H1 (cell line): ENCODE measurements around the gene OTOP3. TPM values are rescaled to one million over a fixed set of nuclear protein-coding genes. Genes with fewer than 3 reads are reported as not detected.

Source experiments
- CTCF ChIA-PET: fragments of 300-600 bp; sonication (Branson Sonifier 250); formaldehyde crosslinking; loops from one replicate; lab custom pipeline; 2021; ENCODE audit not compliant: partially characterized antibody; lab: Charles Lee
- POLR2A ChIA-PET: fragments of 300-600 bp; sonication (Branson Sonifier 250); formaldehyde crosslinking; loops from one replicate; lab custom pipeline; 2021; ENCODE audit warnings: inconsistent platforms; ENCODE audit not compliant: partially characterized antibody; lab: Charles Lee
- DNase-seq, 2 experiments: peaks; one replicate each; pipeline versions ENCODE4 v3.0.0 to v3.0.0-alpha.2; 2010 to 2022; ENCODE audit warnings: low spot score in 2 of 2, low read depth in 1 of 2, mixed read lengths in 1 of 2
- FAIRE-seq: peaks from 2 replicates; lab custom pipeline; 2011; peaks lifted over from hg19 to GRCh38; lab: Jason Lieb, UNC
- H2AFZ ChIP-seq: 2 replicates; pipeline ENCODE4 v1.8.1; 2012; ENCODE audit warnings: low read length, inconsistent platforms
- H2AK5ac ChIP-seq: 2 replicates; pipeline ENCODE4 v1.6.1; 2013; ENCODE audit warnings: low read depth, low read length
- H2BK120ac ChIP-seq: replicated peaks from 2 replicates; pipeline ENCODE3; 2013; ENCODE audit warnings: low read depth, low read length, inconsistent platforms
- H2BK12ac ChIP-seq: 2 replicates; pipeline ENCODE4 v1.6.1; 2013; ENCODE audit warnings: low read depth, low read length
- H2BK15ac ChIP-seq: 2 replicates; pipeline ENCODE4 v1.6.1; 2013; ENCODE audit warnings: low read length
- H2BK20ac ChIP-seq: 2 replicates; pipeline ENCODE4 v1.6.1; 2013; ENCODE audit warnings: low read length
- H2BK5ac ChIP-seq: 2 replicates; pipeline ENCODE4 v1.6.1; 2013; ENCODE audit warnings: low read depth, low read length
- H3K14ac ChIP-seq: 2 replicates; pipeline ENCODE4 v1.6.1; 2013; ENCODE audit warnings: inconsistent platforms; ENCODE audit not compliant: insufficient read length
- H3K18ac ChIP-seq: 2 replicates; pipeline ENCODE4 v1.6.1; 2013; ENCODE audit warnings: low read length; ENCODE audit errors: extremely low read depth
- H3K23ac ChIP-seq: 2 replicates; pipeline ENCODE4 v1.6.1; 2013; ENCODE audit warnings: inconsistent platforms; ENCODE audit not compliant: insufficient read length
- H3K23me2 ChIP-seq: 2 replicates; pipeline ENCODE4 v1.6.1; 2013; ENCODE audit warnings: low read depth, low read length
- H3K27ac ChIP-seq: 2 replicates; pipeline ENCODE4 v1.6.1; 2011; ENCODE audit warnings: low read depth, low read length, inconsistent platforms
- H3K27me3 ChIP-seq, 4 experiments: replicated peaks in 1 of 4; 1 replicate in 1 of 4; 2 replicates in 3 of 4; pipeline versions ENCODE4 v1.6.1 to v1.8.1; 2011 to 2013; ENCODE audit warnings: low read length in 3 of 4, mild to moderate bottlenecking in 3 of 4, inconsistent platforms in 2 of 4, mixed read lengths in 2 of 4, moderate library complexity in 1 of 4; ENCODE audit not compliant: control insufficient read depth in 3 of 4, insufficient read depth in 3 of 4; ENCODE audit errors: extremely low read depth in 1 of 4
- H3K36me3 ChIP-seq, 4 experiments: 2 replicates each; pipeline versions ENCODE4 v1.6.1 to v1.8.1; 2011 to 2013; ENCODE audit warnings: mild to moderate bottlenecking in 4 of 4, low read length in 3 of 4, moderate library complexity in 2 of 4, control low read depth in 1 of 4, inconsistent platforms in 1 of 4; ENCODE audit not compliant: insufficient read depth in 4 of 4, control insufficient read depth in 2 of 4
- H3K4ac ChIP-seq: replicated peaks from 2 replicates; pipeline ENCODE3; 2013; ENCODE audit warnings: low read length, low read depth, mixed read lengths, inconsistent platforms; ENCODE audit not compliant: insufficient read length
- H3K4me1 ChIP-seq, 4 experiments: replicated peaks in 1 of 4; 1 replicate in 1 of 4; 2 replicates in 3 of 4; pipeline versions ENCODE4 v1.6.1 to v1.8.1; 2011 to 2013; ENCODE audit warnings: low read length in 3 of 4, inconsistent platforms in 2 of 4, mixed read lengths in 1 of 4; ENCODE audit not compliant: insufficient read depth in 4 of 4, control insufficient read depth in 3 of 4
- H3K4me2 ChIP-seq, 2 experiments: 2 replicates each; pipeline versions ENCODE4 v1.6.1 to v1.8.1; 2011 to 2013; ENCODE audit warnings: low read depth in 2 of 2, low read length in 2 of 2, control low read depth in 1 of 2, inconsistent platforms in 1 of 2, mild to moderate bottlenecking in 1 of 2; ENCODE audit not compliant: insufficient read depth in 1 of 2
- H3K4me3 ChIP-seq, 4 experiments: fragments of 200-600, 300-600 bp in 1 of 4; sonication (generic), shearing (Covaris generic), sonication (Bioruptor Twin) in 1 of 4; 2 replicates each; pipeline versions ENCODE4 v1.5.1 to v1.8.1; 2011 to 2016; ENCODE audit warnings: low read length in 4 of 4, low read depth in 3 of 4, control low read depth in 2 of 4, inconsistent platforms in 2 of 4, mild to moderate bottlenecking in 2 of 4, mixed read lengths in 1 of 4, moderate library complexity in 1 of 4; ENCODE audit not compliant: insufficient read depth in 2 of 4; ENCODE audit errors: extremely low read depth in 1 of 4
- H3K56ac ChIP-seq: replicated peaks from 2 replicates; pipeline ENCODE3; 2013; ENCODE audit warnings: low read depth, mild to moderate bottlenecking, mixed read lengths, low read length, inconsistent platforms; ENCODE audit not compliant: insufficient read length
- H3K79me1 ChIP-seq: 2 replicates; pipeline ENCODE4 v1.6.1; 2013; ENCODE audit warnings: low read depth, low read length, control low read depth
- H3K79me2 ChIP-seq, 2 experiments: 2 replicates each; pipeline versions ENCODE4 v1.6.1 to v1.8.1; 2012 to 2013; ENCODE audit warnings: low read length in 2 of 2, mild to moderate bottlenecking in 2 of 2, inconsistent platforms in 1 of 2; ENCODE audit not compliant: insufficient read depth in 2 of 2, control insufficient read depth in 1 of 2
- H3K9ac ChIP-seq, 4 experiments: replicated peaks in 1 of 4; 1 replicate in 1 of 4; 2 replicates in 3 of 4; pipeline versions ENCODE4 v1.6.1 to v1.8.1; 2011 to 2013; ENCODE audit warnings: low read depth in 3 of 4, low read length in 3 of 4, control low read depth in 2 of 4, mild to moderate bottlenecking in 2 of 4, moderate library complexity in 2 of 4, inconsistent platforms in 1 of 4; ENCODE audit errors: extremely low read depth in 1 of 4
- H3K9me3 ChIP-seq, 2 experiments: 2 replicates each; pipeline versions ENCODE4 v1.6.1 to v1.8.1; 2012 to 2013; ENCODE audit warnings: mild to moderate bottlenecking in 2 of 2, moderate library complexity in 2 of 2, control low read depth in 1 of 2, inconsistent platforms in 1 of 2, low read depth in 1 of 2, low read length in 1 of 2, mixed read lengths in 1 of 2; ENCODE audit not compliant: insufficient read depth in 2 of 2
- H4K20me1 ChIP-seq, 2 experiments: replicated peaks in 1 of 2; 2 replicates each; pipeline versions ENCODE3 to v1.8.1; 2011 to 2013; ENCODE audit warnings: inconsistent platforms in 2 of 2, low read length in 2 of 2, mild to moderate bottlenecking in 1 of 2; ENCODE audit not compliant: insufficient read depth in 2 of 2, control insufficient read depth in 1 of 2
- H4K5ac ChIP-seq: 2 replicates; pipeline ENCODE4 v1.6.1; 2013; ENCODE audit warnings: low read length, low read depth, mixed read lengths, inconsistent platforms; ENCODE audit not compliant: insufficient read length
- H4K8ac ChIP-seq: 2 replicates; pipeline ENCODE4 v1.8.0; 2013; ENCODE audit warnings: mild to moderate bottlenecking, moderate library complexity, low read length, inconsistent platforms; ENCODE audit not compliant: insufficient read depth; ENCODE audit errors: extremely low read depth
- H4K91ac ChIP-seq: replicated peaks from 2 replicates; pipeline ENCODE3; 2013; ENCODE audit warnings: low read length, mixed read lengths, inconsistent platforms; ENCODE audit not compliant: insufficient read length
- ASH2L ChIP-seq: fragments of 200-600, 300-600 bp; sonication (generic); IDR thresholded peaks from one replicate; pipeline ENCODE4 v1.7.1; 2017; ENCODE audit warnings: low read length
- WGBS, 2 experiments: shearing (Covaris generic) in 1 of 2; methylation state at CpG; one replicate each; pipeline versions ENCODE4 v1.1.6 to v1.1.7; 2013 to 2015; ENCODE audit warnings: low lambda C conversion rate in 2 of 2, mixed read lengths in 2 of 2, inconsistent platforms in 1 of 2, low coverage in 1 of 2, missing lambda C conversion rate in 1 of 2; ENCODE audit not compliant: insufficient replicate concordance in 2 of 2, insufficient coverage in 1 of 2, insufficient read length in 1 of 2; ENCODE audit errors: extremely low coverage in 1 of 2, missing lambda C conversion rate in 1 of 2; 5-methylcytosine and 5-hydroxymethylcytosine counted together
- long read RNA-seq, 2 experiments: library from RNA in 1 of 2; library from capped mRNA in 1 of 2; stranded (forward); transcript quantifications; one replicate each; pipeline ENCODE4 v2.0.0, GENCODE V29; 2021; ENCODE audit warnings: inconsistent platforms in 1 of 2
- polyA minus RNA-seq, 3 experiments: library from RNA; depleted of rRNA, polyadenylated mRNA; stranded (reverse); fragments of >200 nt; gene quantifications; 1 replicate in 2 of 3; 2 replicates in 1 of 3; pipeline ENCODE4 v1.2.3, GENCODE V29; 2011
- polyA plus RNA-seq, 7 experiments: library from polyadenylated mRNA; depleted of rRNA in 3 of 7; stranded (reverse) in 5 of 7; unstranded in 2 of 7; fragments of >200 nt in 5 of 7; fragments of 200-250 nt in 2 of 7; gene quantifications; 1 replicate in 5 of 7; 2 replicates in 1 of 7; 4 replicates in 1 of 7; pipeline versions ENCODE4 v1.2.1 to v1.2.3, GENCODE V29; 2011 to 2013; ENCODE audit warnings: missing spikeins in 2 of 7, mixed read lengths in 2 of 7
- total RNA-seq: library from RNA; stranded (reverse); fragmentation: NEBNext Ultra II Directional; extraction: Animal tissue kit (Norgen Biotek cat#: 25700); gene quantifications from 2 replicates; pipeline ENCODE4 v1.2.1, GENCODE V29; 2021

Gene OTOP3, protein sequence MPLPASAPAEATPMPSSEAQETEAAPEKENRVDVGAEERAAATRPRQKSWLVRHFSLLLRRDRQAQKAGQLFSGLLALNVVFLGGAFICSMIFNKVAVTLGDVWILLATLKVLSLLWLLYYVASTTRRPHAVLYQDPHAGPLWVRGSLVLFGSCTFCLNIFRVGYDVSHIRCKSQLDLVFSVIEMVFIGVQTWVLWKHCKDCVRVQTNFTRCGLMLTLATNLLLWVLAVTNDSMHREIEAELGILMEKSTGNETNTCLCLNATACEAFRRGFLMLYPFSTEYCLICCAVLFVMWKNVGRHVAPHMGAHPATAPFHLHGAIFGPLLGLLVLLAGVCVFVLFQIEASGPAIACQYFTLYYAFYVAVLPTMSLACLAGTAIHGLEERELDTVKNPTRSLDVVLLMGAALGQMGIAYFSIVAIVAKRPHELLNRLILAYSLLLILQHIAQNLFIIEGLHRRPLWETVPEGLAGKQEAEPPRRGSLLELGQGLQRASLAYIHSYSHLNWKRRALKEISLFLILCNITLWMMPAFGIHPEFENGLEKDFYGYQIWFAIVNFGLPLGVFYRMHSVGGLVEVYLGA
- total RNA-seq (not detected in 2 replicates), polyA plus RNA-seq (2011; rRNA removed) (0.05 and 0.09 TPM in 2 replicates), polyA minus RNA-seq (2011; rRNA and poly(A)+ RNA removed) (not detected in 2 replicates)
- polyA plus RNA-seq (2011; cell fraction: cytosol; rRNA removed): 0.04 TPM
- not detected for polyA plus RNA-seq (2011; cell fraction: nucleus; rRNA removed)
- not detected in 4 replicates for polyA plus RNA-seq (2012, experiment 1 of 2)
- not detected for polyA plus RNA-seq (2012, experiment 2 of 2)
- polyA plus RNA-seq (2013, experiment 1 of 2): 0.02 TPM
- polyA plus RNA-seq (2013, experiment 2 of 2): not detected
- not detected for polyA minus RNA-seq (2011; cell fraction: cytosol; rRNA and poly(A)+ RNA removed)
- not detected for polyA minus RNA-seq (2011; cell fraction: nucleus; rRNA and poly(A)+ RNA removed)
- long read RNA-seq, experiment 1: 0 reads
- long read RNA-seq, experiment 2: 0 reads

DNA sequence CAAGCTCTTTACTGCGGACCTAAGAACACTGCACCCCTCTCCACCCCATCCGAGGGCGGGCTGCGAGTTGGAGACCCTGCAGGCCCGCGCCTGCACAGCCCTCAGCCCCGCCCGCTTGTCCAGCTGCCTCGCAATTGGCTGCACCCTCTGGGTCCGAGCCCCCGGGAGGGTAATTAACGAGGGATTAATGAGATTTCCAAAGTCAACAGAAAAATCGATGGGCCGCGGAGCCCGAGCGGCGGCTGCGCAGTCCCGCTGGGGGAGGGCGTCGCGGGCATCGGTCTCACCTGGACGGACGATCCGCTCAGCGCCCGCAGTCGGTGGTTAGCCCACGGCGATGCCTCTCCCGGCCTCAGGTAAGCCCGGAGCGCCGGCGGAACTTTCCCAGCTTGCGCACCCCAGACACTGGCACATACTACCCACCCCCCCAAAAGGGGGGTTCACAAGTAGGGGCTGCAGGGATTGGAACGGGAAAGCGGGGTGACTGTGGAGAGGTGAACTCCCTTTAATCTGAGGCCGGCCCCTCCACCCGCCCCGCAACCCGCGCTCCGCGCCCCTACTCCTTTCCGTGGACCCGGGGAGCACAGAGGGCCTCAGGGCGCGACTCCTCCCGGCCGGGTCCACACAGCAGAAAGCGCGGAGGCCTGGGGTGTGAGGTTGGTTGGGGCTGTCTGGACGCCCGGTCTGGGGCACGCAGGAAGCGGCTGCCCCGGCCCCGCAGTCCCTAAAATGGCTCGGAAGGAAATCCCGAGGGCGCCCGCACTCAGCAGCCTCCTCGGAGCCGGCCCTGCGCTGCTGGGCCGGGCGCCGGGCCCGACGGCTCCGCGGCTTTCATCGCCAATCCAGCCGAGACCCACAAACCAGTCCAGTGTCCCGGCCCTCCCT, at the start of gene OTOP3:
TSS of gene OTOP3 (plus strand) at position 314 of the 885 bp plus-strand sequence. CDS start at position 338, 24 bp downstream.
- no peak within 1 kb of the TSS for H2BK5ac ChIP-seq
- H3K27me3 ChIP-seq: peaks cover 22 to 59% (median 52%) of the 10 kb centered on the region in 4 experiments
- H4K8ac ChIP-seq: no peak within 1 kb of the TSS; the same call in 1 of the 2 replicates
- H3K4me3 ChIP-seq: peak within 1 kb of the TSS; percentile 28 to 54 (median 36)
- 0 out of 2 replicates have a peak within 1 kb of the TSS, but pooled peaks have one; percentile 16 for H2BK15ac ChIP-seq
- no peak within 1 kb of the TSS for H3K9ac ChIP-seq
- H3K79me2 ChIP-seq: no peaks in the 10 kb centered on the region
- peaks cover 0 to 6% (median 5%) of the 10 kb centered on the region in 4 experiments; a peak in 4 of 7 replicates for H3K4me1 ChIP-seq
- WGBS, 2 experiments: 7% methylated on average over 61 of the region's 78 CpGs; no CpG with 5 or more reads in 1 of the 2 experiments
- no peak within 1 kb of the TSS for H3K23ac ChIP-seq
- H2AFZ ChIP-seq: no peak within 1 kb of the TSS
- no peak within 1 kb of the TSS for H3K27ac ChIP-seq
- H3K36me3 ChIP-seq: no peaks in the 10 kb centered on the region
- H4K5ac ChIP-seq: no peak within 1 kb of the TSS
- H3K56ac ChIP-seq: peak within 1 kb of the TSS; percentile 62
- no peaks in the 10 kb centered on the region for H3K9me3 ChIP-seq
- no peak within 1 kb of the TSS for H3K4ac ChIP-seq
- no peak within 1 kb of the TSS for H2BK20ac ChIP-seq
- ChIA-PET POLR2A (interaction anchor here (0.7 to 0.8 kb wide), 2 partner anchors 9 to 71 kb away, joined by 3 to 4 read pairs; no protein-coding TSS in a partner anchor), CTCF (interaction anchor here (0.9 to 49.9 kb wide), 8 partner anchors 9 to 74 kb away, joined by 3 to 1072 read pairs (median 4); partner anchors contain the start of gene OTOP2)
- no peak within 1 kb of the TSS for H2BK12ac ChIP-seq
- no peaks in the 10 kb centered on the region for H3K79me1 ChIP-seq
- H3K4me2 ChIP-seq: peak within 1 kb of the TSS; percentile 70
- no peak within 1 kb of the TSS for H4K91ac ChIP-seq
- no peak within 1 kb of the TSS for H3K14ac ChIP-seq
- DNase-seq (no peak), FAIRE-seq (no peak)
- H3K18ac ChIP-seq: no peak within 1 kb of the TSS; the same call in 1 of the 2 replicates
- H3K23me2 ChIP-seq: peaks cover 3% of the 10 kb centered on the region; the same call in 1 of the 2 replicates
- H4K20me1 ChIP-seq: peaks cover 2 to 6% of the 10 kb centered on the region in 2 experiments
- no peak within 1 kb of the TSS for H2AK5ac ChIP-seq
- no peak within 1 kb of the TSS for H2BK120ac ChIP-seq
- peak; percentile 21 for TF ChIP-seq ASH2L
